GM21526 (cell line): ENCODE measurements around the gene NPHP1.
"Not testable (repeated sequence)": the region's sequence is repeated elsewhere in the genome, so short reads cannot be mapped to it uniquely, and the experiment has no call there.

Source experiments
- ATAC-seq: cut with Tn5 transposase; IDR thresholded peaks from one replicate; pipeline ENCODE4 v1.9.1; 2021; ENCODE audit warnings: moderate library complexity; ENCODE audit not compliant: unreplicated experiment, low FRiP score

NPHP1 gene

GRCh38 chr2:110140401-110140800 lies 64.4 kb downstream of the NPHP1 start:
- ATAC-seq = no peak

GRCh38 chr2:110134025-110134424 lies 70.8 kb downstream of the NPHP1 start:
- ATAC-seq = no peak

DNA sequence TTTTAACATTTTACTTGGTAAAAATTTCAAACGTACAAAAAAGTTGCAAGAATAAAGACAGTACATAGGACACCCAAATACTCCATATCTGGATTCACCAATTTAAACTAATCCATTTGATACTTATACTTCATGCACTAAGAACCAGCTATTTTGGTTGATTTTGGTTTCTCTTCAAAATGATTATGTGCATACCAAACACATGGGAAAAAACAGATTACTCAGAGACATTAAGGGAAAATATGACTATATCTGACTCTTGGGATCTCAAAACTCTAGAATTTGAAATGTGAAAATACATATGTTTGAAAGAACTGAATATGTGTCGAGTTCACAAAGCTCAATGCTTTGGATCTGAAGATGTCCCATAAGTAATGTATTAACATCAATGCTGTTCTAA lies 73.6 kb downstream of the NPHP1 start:
- ATAC-seq = no peak

DNA sequence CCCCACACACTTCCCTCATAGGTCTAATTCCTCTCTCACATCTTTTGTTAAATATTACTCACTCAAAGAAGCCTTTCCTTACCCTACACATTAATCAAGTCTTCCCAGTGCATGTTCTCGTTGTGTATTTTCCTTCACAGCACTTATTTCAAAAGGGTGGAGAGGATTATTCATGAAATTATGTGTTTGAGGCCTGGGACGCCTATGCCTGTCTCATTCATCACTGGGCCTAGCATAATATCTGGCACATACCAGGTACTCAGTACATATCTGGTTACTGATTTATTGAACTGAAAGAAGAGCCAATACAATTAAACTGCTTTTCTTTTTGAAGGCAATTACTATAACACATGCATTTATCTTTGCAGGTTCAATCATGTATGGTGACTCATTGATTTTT lies 74.1 kb downstream of the NPHP1 start:
- ATAC-seq = no peak

DNA sequence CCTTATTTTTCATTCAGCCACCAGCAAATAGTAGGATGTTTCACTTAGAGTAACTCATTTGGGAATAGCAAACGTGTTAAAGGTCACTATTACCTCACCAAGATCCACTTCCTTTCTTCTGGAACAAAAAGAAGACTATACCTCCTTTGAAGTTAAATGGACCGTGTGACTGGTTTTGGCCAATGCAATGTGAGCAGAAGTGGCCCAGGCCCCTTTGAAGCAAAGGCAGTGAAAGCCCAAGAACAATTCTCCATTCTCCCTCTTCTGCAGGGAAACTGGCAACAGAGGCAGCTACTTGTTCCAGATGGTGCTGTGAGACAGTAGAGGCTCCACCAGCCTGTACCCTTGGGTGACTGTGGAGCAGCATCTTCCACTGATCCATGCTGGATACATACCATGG lies 77.9 kb downstream of the NPHP1 start:
- ATAC-seq = no peak

GRCh38 chr2:110126086-110126773 lies 78.6 kb downstream of the NPHP1 start:
- no peak for ATAC-seq

GRCh38 chr2:110124939-110125691 lies 79.7 kb downstream of the NPHP1 start:
- ATAC-seq = no peak

- no peak for ATAC-seq
Measured at GRCh38 chr2:110124038-110124825, 80.6 kb downstream of the NPHP1 start.

- ATAC-seq = no peak
Measured at GRCh38 chr2:110121592-110121991, 83.2 kb downstream of the NPHP1 start.

GRCh38 chr2:110121052-110121334 lies 83.8 kb downstream of the NPHP1 start:
- no peak for ATAC-seq

GRCh38 chr2:110120171-110121051 lies 84.4 kb downstream of the NPHP1 start:
- no peak for ATAC-seq

DNA sequence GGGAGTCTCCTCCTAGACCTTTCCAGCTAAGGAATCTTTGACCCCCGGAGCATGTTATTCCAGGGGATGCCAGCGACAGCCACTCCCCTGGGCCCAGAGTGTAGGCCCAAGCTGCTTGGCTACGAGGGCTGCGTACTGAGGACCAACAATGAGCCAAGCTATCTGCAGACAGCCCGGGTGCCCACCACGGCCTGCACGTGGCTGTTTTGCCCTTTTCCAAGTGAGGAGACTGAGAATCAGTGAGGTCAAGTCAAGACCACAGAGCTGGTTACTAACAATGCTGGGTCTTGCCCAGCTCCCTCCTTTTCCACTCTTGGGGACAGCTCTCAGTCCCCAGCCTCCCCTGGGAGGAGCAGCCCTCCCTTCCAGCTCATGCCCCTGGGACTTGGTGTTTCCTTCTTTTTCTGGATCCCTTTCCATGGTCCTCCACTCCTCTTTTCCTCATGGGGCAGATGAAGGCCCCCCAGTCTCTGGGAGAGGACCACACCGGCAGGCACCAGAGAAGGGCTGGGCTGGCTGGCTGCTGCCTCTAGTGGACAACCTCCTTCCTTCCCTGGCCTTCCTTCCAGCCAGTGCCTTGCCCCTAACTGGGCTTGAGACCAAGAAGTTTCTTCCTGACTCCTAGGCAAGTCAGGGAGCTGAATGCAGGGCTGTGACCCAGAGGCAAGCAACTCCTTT lies 88.6 kb downstream of the NPHP1 start:
- no peak for ATAC-seq

- ATAC-seq = no peak
Measured at GRCh38 chr2:110115291-110116032, 89.4 kb downstream of the NPHP1 start, which contains the start of gene MALL. Gene MALL (minus strand): TSS chr2:110115822. CDS start chr2:110115792, 30 bp downstream.

DNA sequence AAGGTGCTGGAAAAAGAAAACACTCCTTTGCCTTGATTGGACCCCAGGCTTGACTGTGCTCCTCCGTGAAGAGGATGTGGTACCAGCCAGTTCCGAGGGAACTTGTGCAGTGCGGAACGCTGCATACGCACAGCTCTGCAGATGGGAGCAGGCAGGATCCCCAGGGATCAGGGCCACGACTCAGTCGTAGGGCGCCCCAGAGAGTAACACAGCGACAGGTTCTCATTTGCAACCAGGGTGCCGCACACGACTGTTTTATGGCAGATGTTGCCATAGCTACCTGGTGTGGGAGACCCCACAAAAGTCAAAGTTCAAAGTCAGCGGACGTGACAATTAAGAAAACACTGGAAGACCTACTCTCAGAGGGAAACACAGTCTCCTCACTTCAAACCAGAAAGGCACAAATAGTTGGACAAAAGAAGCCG lies 90.0 kb downstream of the NPHP1 start:
- ATAC-seq = no peak

DNA sequence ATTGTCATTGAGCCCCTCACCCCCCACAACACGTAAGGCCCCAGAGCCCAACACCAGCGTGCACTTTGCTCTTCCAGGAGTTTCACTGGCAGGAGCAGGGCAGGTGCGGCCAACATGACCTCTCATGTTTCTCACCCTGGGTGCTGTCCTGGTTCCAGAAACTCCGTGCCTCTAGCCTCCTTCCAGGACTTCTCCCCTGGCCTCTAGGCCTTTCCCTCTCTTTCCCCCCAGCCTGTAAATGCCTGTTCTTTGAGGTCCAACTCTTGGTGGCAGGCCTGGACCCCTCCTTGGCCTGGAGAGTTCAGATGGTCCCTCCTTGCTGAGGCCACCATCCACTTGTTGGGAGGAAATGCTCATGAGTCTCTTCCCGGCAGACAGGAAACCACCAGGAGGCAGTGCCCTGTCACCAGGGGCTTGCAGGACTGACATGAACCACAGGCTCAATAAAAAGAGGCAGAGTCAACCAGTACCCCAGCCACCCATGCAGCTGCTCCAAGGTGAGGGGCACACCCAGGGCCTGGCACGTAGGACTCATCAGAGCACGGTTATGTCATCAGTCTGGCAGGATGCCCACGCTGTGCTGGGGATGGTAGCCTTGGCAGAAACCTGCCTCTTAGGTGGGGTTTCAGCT lies 90.7 kb downstream of the NPHP1 start:
- ATAC-seq = no peak

- not testable (repeated sequence) for ATAC-seq
Measured at GRCh38 chr2:110108291-110108690, 96.5 kb downstream of the NPHP1 start.

DNA sequence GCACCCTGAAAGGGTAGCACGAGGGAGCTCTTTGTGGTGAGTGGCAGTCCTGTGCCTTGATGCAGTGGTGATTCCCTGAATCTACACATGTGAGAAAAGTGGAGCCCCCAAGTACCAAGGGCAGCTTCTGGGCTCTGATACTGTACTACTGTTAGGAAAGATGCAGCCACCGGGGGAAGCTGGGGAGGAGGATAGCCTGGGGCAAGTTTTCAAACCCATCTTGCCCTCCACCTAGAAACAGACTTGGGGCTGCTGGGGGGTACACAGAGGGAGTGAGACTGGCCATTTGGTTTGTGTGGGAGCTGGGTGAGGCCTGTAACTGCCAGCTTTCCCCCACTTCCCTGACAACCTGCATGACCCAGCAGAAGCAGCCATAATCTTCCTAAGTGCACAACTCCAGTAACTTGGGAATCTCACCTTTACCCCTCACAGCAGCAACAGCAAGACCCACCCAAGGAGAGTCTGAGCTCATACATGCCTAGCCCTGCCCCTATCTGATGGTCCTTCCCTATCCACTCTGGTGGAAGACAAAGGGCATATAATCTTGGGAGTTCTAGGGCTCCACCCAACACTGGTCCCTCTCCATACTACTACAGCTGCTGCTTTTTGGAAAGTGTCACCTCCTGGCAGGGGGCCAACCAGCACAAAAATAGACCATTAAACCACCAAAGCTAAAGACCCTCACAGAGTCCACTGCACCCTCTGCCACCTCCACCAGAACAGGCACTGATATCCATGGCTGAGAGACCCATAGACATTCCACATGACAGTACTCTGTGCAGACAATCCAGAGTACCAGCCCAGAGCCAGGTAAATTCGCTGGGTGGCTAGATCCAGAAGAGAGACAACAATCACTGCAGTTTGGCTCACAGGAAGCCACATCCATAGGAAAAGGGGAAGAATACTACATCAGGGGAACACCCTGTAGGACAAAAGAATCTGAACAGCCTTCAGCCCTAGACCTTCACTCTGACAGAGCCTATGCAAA lies 97.4 kb downstream of the NPHP1 start:
- ATAC-seq = no peak

DNA sequence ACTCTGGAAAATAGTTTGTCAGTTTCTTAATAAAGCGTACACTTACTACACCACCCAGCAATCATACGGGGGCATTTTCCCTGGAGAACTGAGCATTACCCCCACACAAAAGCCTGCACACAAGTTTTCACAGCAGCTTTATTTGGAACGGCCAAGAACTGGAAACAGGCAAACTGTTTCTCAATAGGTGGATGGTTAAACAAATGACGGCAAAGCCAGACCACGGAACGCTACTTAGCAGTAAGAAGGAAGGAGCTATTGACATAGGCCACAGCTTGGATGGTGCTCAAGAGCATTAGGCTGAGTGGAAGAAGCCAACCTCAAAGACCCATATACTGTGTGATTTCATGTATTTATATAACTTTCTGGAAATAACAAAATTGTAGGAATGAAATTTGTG lies 98.2 kb downstream of the NPHP1 start:
- no peak for ATAC-seq
